ENCODE data around the gene NELL2. TPM values are rescaled to one million over a fixed set of nuclear protein-coding genes. Genes with fewer than 3 reads are reported as not detected.

NELL2 gene
- total RNA-seq, 4 donors from 2014 or later, result 7.5 to 39.2 (median 15.9) TPM

GRCh38 chr12:44616402-44616801 lies 259.7 kb downstream of the NELL2 start:
- H3K36me3 ChIP-seq, result no peaks in the 10 kb centered on the region
- H3K27ac ChIP-seq, result no peak overlapping the region
- no peak for TF ChIP-seq CTCF (IDR thresholded peaks at IDR 0.05)
- TF ChIP-seq POLR2A (IDR thresholded peaks at IDR 0.05), result no peak
- no peak for DNase-seq
- no peaks in the 10 kb centered on the region for H3K27me3 ChIP-seq
- no peaks in the 10 kb centered on the region for H3K9me3 ChIP-seq
- no peak overlapping the region for H3K4me3 ChIP-seq
- H3K4me1 ChIP-seq, result no peaks in the 10 kb centered on the region

DNA sequence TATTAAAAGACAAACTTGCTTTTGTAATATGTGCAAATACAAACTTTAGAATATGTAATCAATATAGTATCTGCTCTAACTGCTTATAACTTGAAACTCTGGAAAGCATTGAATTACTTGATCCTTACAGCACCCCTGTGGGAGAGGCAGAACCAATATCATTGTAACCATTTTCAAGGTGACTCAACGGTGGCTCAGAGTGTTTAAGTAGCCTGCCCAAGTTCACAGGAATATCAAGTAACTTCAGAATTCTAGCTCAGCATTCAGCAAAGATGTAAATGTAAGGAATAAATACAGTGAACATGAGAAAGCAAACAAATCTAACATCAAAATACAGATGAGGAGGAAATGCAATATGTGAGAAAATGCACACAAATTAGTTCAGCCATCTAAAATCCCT lies 264.6 kb downstream of the NELL2 start:
- Histone ChIP-seq H3K27ac (no peak overlapping the region), H3K4me1 (no peaks in the 10 kb centered on the region), H3K27me3 (no peaks in the 10 kb centered on the region), H3K36me3 (no peaks in the 10 kb centered on the region), H3K4me3 (no peak overlapping the region), H3K9me3 (no peaks in the 10 kb centered on the region)
- no peak for TF ChIP-seq CTCF (IDR thresholded peaks at IDR 0.05)
- no peak for DNase-seq

DNA sequence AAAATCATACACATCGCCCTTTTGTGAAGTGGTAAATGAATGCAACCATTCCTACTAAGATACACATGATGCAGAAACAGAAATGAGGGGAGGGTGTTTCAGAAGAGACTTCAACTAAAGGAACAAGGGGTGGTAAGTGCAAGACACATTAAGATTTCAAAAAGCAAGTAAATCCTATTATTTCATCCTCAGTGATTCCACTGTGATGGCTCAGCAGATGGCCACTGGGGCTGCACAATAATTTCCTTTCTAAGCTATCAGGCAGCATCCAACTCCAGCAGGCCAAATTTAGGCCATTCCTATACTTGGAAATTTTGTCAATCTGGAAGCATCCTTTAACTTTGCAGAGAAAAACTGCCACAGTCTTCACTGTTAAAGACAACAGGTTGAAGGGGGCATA lies 272.4 kb downstream of the NELL2 start:
- no peak for DNase-seq
- Histone ChIP-seq H3K27me3 (no peaks in the 10 kb centered on the region), H3K9me3 (no peaks in the 10 kb centered on the region), H3K36me3 (no peaks in the 10 kb centered on the region), H3K27ac (no peak overlapping the region), H3K4me3 (no peak overlapping the region), H3K4me1 (no peaks in the 10 kb centered on the region)
- no peak for TF ChIP-seq POLR2A (IDR thresholded peaks at IDR 0.05)
- no peak for TF ChIP-seq CTCF (IDR thresholded peaks at IDR 0.05)

DNA sequence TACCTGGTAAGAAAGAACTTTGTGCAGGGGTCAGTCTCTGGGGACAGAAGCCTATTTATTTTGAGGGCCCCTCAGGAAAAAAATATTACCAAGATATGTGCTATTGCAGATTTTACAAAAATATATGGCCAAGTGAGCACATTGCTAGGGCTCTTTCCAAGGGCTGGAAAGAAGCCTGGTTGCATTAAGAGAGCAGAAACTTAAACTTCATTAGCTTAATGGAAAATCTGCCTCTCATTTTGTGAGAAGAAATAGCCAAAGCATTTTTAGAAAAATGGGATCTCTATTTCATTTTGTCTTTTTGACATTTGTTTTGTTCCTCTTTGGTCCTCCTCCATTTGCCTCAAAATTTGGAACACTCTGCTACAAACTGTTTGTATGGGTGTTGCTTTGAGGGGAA lies 283.5 kb downstream of the NELL2 start:
- H3K27ac ChIP-seq, result no peak overlapping the region
- H3K4me1 ChIP-seq, result no peaks in the 10 kb centered on the region
- H3K4me3 ChIP-seq, result no peak overlapping the region
- no peaks in the 10 kb centered on the region for H3K36me3 ChIP-seq
- TF ChIP-seq POLR2A (IDR thresholded peaks at IDR 0.05), result no peak
- TF ChIP-seq CTCF (IDR thresholded peaks at IDR 0.05), result no peak
- H3K27me3 ChIP-seq, result no peaks in the 10 kb centered on the region
- no peaks in the 10 kb centered on the region for H3K9me3 ChIP-seq
- DNase-seq, result no peak

DNA sequence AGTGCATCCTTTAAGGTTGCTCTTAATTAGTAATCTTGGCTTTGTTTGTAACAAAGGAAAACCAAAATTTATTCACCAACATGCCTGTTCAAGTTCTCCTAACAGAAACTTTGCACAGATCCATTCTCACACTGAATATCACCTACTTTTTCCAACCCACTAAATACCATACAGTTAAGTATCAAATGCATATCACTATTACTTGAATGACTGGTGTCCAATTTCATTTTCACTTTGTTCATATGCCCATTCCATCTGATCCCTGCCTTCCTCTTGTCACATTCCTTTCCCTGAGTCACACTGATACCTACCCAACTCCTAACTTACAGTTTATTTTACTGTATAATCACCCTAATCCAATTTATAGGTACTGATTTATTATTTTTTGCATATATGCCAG lies 286.4 kb downstream of the NELL2 start:
- no peak overlapping the region for H3K4me3 ChIP-seq
- no peaks in the 10 kb centered on the region for H3K9me3 ChIP-seq
- H3K27me3 ChIP-seq, result no peaks in the 10 kb centered on the region
- DNase-seq, result no peak
- H3K27ac ChIP-seq, result no peak overlapping the region
- H3K36me3 ChIP-seq, result no peaks in the 10 kb centered on the region
- no peak for TF ChIP-seq POLR2A (IDR thresholded peaks at IDR 0.05)
- TF ChIP-seq CTCF (IDR thresholded peaks at IDR 0.05), result no peak
- no peaks in the 10 kb centered on the region for H3K4me1 ChIP-seq

DNA sequence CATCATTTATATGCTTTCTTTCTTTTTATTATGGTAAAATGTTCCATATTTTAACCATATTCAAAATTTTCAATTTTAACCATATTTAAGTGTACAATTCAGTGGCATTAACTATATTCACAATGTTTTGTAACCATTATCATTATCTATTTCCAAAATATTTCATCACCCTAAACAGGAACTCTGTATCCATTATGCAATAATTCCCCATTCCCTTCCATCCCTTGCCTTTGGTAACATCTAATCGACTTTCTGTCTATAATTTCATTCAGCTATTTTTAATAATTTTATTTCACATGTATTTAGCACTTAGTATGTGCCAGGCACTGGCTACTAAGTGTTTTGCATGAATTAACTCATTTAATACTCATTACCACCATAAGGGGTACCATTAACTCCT lies 287.5 kb downstream of the NELL2 start:
- no peak for DNase-seq
- Histone ChIP-seq H3K27me3 (no peaks in the 10 kb centered on the region), H3K36me3 (no peaks in the 10 kb centered on the region), H3K4me1 (no peaks in the 10 kb centered on the region), H3K27ac (no peak overlapping the region), H3K4me3 (no peak overlapping the region), H3K9me3 (no peaks in the 10 kb centered on the region)
- TF ChIP-seq POLR2A (IDR thresholded peaks at IDR 0.05) (no peak), CTCF (IDR thresholded peaks at IDR 0.05) (no peak)
